HL-60/S4 treated with retinoic acid at 250 ng/mL for 4 days and 3 days (cell line): Measurements from ENCODE around the gene MYOF.
"Not testable (repeated sequence)": the region's sequence is repeated elsewhere in the genome, so short reads cannot be mapped to it uniquely, and the experiment has no call there.

Source experiments
- in situ Hi-C: fragments of 300-500 bp; cut with MboI; formaldehyde crosslinking; loops from 2 replicates; pipeline ENCODE4 v1.7.0; 2022; ENCODE audit warnings: low sequenced_read_pairs

MYOF gene

DNA sequence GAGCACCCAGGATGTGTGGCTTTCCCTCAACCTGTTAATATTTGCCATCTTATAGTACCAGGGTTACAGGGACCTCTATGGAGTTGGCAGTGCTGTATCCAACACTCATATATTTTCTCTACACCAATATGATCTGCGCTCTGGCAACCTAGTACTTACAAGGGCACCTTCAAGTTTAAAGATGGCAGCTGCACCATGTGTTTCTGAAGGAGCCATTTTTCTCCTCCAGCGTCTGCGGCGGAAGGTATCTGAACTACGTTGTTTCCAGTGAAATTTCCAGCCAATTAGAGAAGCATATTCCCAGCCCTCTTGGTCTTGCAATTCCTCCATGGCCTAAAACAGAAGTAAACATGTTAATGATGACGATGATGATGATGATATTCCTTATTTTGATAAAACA lies 125.6 kb downstream of the MYOF start:
- in situ Hi-C loops = no loop called here

DNA sequence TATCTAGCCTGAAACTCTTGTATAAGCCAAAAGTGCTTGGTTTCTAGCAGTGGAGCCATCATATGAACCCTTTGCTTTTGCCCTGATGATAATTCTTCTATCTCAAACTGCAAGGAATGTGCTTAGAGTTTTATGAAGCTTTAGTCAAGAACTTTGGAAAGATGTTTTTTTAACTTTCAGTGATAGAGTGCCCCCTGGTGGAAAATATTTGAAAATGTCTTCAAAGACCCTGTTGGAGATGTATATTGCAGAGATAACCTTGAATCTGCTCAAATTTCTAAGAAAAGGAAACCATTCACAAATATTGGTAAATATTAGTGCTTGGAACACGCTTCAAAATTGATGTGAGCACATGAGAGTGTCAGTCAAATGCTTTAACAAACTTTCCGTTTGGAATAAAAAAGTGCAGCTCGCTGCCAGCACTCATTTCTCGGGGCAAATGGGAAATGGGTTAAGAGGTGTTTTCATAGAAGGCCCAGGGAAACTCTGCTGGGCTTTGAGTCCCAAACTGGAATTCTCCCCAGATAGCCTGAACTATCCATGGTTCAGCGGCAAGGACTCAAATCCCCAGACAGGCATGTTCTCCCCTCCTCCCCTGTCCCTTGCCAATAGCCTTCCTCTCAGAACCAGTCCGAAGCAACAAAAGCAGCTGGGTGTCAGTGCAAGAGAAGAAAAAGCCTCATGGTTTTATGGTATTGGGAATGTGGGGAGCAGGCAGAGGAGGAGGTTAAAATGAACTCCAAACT lies 129.3 kb downstream of the MYOF start:
- in situ Hi-C loops = no loop called here

DNA sequence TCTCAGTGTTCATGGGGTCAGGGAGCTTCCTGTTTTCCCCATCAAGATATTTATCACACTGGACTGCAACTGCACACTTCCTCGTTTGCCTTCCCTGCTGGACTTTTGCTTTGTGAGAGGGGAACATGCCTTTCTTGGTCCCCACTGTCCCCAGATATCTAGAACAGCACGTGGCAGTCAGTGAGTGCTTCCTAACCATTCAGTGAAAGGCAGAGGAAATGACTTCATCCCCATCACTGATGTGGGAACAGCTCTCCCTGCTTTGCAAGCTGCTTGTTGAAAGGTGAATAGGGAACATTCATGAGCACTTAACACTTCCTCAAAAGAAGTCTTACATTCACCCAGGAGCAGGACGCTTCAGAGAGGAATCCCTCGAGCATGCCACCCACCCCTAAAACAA lies 135.4 kb downstream of the MYOF start:
- in situ Hi-C loops = loop anchor here (10.0 kb wide), 1 partner anchor 262 kb away; no protein-coding TSS in a partner anchor

DNA sequence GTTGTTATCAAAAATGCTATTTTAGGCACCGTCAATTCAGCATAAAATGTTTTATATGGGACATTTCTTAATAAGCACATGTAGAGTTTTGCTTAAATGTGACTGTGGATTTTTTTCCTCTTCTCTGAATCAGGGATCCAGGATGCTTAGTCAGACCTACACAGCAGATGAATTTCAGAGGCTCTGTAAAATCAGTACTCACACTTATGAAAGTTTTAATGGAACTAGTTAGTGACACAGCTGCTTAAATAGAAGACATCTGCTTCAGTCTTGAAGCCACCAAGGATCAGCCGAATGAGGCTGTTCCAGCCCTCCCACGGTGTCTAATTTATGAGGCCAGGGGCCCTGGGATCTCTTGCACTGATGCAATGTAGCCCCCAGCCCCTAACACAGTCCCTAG lies 136.0 kb downstream of the MYOF start:
- in situ Hi-C loops = loop anchor here (10.0 kb wide), 1 partner anchor 261 kb away; no protein-coding TSS in a partner anchor

DNA sequence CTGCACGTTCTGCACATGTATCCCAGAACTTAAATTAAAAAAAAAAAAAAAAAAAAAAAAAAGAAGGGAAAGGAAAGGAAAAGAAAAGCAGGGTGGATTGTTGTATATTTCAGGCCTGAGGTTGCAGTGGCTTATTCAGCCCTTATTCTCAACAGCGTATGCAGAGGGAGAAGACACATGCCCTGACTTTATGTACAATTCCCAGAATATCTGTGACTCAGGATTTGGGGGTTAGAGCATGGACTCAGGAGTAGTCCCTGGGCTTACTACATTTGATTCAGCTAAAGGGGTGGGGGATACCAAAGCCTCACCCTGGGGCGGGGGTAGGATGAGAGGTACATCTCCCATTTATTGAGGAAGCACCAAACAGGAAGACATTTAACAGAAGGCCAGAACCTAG lies 137.4 kb downstream of the MYOF start:
- in situ Hi-C loops = loop anchor here (10.0 kb wide), 1 partner anchor 260 kb away; no protein-coding TSS in a partner anchor

DNA sequence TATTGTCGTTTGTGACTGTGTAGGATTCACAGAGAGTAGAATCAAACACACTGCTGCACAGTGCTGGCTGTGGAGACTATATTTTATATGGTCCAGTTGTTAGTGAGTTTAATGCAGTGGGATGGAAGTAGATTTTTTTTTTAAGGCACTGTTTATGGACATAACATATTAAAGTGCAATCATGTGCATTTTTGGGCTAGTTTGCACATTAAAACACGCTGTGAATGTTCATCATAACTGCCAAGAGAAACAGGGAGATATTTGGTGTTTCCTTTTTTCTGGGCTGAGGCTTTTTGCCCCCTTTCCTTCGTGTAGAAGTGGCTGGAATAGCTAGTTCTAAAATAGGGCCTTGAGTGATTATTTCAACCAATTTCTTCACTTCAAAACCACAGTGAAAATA lies 139.2 kb downstream of the MYOF start:
- in situ Hi-C loops = loop anchor here (10.0 kb wide), 1 partner anchor 258 kb away; no protein-coding TSS in a partner anchor

DNA sequence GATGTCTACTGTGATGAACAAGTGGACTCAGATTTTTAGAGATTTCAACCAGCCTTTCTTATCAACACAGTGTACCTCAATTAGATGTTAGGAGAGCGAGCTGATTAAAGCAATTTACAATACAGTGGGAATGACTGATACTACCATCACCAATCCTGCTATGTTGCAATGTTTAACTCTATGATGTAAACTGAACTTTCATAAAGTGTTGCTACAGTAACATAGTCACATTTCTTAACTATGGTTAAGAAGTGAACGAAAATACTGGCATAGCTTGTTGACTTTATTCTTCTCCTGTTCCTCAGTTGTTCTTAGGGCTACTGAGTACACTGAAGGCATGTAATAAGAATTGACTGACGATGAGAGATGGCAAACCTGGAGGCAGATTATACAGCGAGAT lies 139.8 kb downstream of the MYOF start:
- in situ Hi-C loops = loop anchor here (10.0 kb wide), 1 partner anchor 258 kb away; no protein-coding TSS in a partner anchor

DNA sequence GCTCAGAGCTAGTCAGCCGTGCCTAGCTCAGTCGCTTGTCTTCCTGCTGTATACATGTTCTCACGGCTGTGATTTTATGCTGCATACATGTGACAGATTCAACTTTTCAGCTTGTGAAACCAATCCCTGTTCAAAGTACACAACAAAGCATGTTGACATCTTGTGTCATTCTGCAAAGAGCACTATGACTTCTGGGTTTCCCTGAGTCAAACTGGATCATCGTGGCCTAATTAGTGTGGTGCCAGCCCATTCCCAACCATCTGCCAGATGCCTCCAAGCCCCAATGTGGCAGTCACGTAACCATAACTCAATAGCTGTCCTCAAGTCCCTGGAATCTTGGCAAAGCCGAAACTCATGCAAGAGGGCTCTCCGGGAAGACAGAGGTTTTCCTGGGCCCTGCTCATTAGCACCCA lies 144.8 kb downstream of the MYOF start:
- in situ Hi-C loops = no loop called here

DNA sequence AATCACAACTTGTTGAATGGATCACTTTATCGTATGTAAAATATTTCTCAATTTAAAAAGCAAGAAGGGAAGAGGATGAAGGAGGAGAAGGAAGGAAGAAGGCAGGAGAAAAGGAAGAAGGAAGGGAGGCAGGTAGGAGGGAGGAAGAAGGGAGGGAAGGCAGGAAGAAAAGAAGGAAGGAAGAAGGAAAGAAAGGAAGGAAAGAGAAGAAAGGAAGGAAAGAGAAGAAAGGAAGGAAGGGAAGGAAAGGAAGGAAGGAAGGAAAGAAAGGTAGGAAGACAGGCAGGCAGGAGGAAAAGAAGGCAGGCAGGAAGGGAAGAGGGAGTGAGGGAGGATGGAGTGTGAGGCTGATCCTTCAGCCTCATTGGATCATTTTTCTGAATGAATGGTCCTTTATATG lies 145.5 kb downstream of the MYOF start:
- in situ Hi-C loops = no loop called here

DNA sequence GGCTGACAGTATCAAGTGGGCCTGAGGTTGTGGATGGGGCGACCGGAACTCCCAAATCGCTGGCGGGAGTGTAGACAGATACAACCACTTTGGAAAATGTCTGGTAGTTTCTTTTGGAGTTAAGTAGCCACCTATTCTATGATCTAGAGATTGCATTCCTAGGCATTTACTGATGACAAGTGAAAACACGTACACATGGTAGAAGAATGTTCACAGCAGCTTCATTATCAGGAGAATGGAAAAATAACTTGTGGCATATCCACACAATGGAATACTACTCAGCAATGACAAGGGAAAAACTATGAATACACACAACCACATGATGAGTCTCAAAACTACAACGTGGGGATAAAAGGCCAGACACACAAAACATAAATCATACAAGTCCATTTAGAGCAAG lies 146.0 kb downstream of the MYOF start:
- in situ Hi-C loops = no loop called here

DNA sequence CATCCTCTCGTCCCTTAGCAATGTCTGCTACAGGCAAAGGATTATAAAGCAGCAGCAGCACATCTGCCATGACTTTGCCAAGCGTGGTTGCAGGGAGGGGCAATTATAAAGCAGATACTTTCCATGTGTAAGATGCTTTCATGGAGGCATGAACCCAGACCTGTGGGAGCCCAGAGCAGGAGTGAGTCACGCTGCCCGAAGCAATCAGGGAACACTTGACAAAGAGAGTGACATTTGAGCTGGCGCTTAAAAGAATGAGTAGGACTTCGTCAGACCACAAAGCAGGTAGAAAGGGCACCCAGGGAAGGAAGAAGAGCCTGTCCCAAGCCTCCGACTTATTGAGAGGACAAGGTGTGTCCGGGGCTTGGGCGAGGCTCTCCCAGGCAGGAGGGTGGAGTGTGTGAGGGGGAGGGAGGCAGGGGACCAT lies 147.2 kb downstream of the MYOF start:
- in situ Hi-C loops = no loop called here

DNA sequence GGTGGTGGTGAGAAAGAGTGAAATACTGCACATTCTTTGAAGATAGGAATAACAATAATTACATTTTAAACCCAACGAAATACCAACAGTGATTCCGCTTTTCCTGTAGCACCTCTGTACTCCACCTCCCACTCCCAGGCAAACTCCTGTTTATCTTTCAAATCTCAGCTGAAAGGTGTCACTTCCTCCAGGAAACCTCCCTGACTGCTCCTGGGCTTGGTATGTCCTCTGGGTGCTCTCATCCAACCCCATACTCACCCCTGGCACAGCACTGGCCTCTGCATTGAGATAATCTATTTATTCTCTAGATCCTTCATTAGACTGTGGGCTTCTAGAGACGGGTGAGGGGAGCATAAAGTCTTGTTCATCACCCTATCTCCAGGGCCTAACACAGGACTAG lies 148.0 kb downstream of the MYOF start:
- in situ Hi-C loops = no loop called here

DNA sequence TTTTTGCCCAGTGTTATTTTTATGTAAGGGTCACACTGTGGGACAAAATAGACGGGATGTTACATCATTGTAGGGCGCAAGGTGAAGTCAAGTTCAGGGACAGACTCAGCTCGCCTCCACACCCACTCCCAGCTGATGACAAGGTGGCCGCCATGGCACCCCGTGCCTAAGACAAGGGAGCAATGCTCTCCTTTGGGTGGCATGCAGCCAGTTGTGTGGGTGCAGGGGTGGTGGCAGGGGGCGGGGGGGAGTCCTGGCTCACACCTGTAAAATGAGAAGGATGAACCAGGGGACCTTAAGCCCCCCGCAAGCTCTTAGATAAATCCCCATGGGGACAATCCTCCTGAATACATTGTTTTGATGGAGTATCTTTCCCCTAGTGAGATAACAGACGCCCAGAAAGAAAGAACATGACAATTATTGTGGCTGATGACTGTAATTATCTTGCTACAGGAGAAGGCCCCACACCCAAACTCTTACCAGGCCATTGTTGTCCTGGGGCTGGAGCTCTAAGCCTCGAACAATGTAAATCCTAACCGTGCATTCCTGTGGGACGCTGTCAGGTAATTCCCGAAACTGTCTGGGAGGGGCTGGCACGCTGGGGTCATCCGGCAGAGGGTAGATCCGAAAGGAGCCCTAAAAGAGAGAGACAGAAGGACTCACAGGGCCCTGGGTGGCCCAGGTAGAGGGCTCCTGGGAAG lies 148.7 kb downstream of the MYOF start:
- in situ Hi-C loops = no loop called here

DNA sequence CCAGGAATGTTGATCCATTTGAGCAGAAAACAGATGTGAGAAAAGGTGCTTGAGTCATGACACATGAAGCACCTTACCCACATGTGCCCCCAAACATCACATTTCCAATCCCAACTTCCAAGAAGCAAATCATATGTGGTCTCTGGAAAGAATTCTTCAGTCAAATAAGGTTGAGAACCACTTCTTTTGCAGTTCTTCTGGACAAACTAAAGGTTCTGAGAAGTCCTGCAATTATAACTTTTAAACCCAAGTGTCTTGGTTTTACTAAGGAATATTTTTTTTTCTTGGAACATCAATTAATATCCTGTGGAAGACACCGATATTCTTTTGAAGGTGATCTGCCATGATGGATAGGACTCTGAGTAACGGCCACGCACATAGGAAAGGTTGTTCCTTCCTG lies 151.3 kb downstream of the MYOF start:
- in situ Hi-C loops = no loop called here

DNA sequence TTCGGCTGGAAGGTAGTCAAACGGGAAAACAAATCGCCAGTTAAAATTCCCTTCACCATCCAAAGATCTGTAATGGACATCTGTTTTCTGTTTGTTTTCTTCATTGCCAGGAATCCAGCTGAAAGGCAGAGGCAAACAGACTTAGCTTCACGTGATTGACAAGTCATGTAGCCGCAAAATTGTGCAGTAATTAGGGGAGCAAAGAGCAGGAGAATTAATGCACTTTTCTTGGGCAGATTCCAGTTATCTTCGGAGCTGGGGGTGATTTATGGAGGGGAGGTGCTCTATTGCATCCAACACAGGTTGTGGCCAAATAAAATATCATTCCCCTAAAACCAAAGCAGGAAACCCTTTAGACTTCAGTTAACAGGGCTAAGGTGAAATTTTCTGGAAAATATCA lies 162.2 kb downstream of the MYOF start:
- in situ Hi-C loops = no loop called here

DNA sequence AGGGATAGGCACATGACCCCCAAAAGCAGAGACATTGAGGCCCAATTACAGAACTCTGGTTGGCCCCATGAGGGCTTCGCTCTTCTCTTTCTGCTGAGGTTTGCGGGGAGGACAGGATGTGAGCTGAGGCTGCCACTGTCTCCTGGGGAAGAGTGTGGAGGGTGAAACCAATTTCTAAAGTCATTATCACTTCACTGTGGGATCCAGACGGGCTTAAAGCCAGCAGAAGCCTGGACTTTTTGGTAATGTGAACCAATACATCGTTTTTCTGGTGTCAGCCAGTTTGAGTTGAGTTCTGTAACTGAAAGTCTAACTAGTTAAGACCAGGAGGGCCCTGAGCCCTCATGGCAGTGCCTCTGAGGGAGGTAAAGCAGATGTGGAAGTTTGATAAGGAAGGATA lies 163.0 kb downstream of the MYOF start:
- in situ Hi-C loops = no loop called here

DNA sequence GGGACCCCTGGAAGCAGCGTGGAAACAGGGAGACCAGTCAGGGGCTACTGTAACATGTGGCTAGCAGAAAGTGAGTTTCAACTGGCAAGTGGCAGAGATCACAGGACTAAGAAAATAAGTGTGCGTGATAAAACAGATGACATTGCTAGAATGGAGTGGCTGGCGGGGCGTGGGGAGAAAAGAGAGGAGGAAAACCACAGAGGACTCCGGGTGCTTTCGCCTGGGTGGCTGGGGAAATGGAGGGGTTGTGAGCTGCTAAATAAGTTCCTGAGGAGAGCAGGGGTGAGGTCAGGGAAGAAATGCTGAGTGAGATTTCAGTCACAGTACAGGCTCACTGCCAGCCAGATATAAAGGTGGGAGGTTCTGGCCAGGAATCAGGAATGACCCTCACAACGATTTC lies 166.9 kb downstream of the MYOF start:
- in situ Hi-C loops = no loop called here

DNA sequence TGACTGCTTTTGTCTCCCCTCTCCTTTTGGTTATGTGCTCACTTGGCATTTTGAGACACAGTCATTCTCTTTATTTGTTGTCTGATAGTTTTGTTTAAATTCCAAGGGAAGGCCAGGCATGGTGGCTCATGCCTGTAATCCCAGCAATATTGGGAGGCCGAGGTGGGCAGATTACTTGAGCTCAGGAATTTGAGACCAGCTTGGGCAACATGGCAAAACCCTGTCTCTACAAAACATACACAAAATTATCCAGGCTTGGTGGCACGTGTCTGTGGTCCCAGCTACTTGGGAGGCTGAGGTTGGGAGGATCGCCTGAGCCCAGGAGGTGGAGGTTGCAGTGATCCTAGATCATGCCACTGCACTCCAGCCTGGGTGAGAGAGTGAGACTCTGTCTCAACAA lies 167.5 kb downstream of the MYOF start:
- in situ Hi-C loops = not testable (repeated sequence)

DNA sequence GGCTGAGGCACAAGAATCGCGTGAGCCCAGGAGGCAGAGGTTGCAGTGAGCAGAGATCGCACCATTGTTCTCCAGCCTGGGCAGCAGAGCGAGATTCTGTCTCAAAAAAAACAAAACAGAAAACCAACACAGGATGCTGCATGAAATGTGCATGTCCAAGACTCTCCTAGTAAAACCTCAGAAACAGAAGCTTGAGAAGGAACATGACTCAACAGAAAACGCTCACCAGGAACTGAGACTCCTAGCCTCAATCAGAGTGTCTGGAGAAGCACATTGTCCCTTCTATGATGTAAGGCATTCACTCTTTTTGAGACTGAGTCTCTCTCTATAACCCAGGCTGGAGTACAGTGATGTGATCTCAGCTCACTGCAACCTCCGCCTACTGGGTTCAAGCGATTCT lies 168.3 kb downstream of the MYOF start:
- in situ Hi-C loops = no loop called here

DNA sequence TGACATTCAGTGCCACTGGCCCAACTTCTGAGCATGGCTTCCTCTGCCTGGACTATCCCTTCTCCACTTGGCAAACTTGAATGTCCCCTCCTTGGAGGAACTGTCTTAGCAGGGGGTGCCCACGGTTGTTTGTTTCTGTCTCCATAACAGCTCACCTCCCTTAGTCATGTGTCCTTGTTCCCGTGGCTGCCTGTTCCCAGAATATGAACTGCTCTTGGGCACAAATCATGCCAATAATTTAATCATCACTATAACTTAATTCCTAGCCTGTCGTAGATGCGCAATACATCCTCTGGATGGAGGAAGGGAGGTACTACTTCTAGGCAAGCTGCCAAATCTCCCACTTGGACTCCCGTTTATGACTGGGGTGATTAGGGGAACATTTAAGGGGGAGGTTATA lies 173.1 kb downstream of the MYOF start:
- in situ Hi-C loops = no loop called here

DNA sequence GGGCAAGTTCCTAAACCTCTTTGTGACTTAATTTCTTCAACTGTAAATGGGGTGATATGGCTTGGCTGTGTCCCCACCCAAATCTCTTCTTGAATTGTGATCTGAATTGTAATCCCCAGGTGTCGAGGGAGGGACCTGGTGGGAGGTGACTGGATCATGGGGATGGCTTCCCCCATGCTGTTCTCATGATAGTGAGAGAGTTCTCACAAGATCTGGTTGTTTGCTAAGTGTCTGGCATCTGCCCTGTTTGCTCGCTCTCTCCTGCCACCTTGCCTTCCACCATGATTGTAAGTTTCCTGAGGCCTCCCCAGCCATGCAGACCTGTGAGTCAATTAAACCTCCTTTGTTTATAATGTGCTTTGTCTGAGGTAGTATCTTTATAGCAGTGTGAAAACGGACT lies 177.0 kb downstream of the MYOF start:
- in situ Hi-C loops = no loop called here

DNA sequence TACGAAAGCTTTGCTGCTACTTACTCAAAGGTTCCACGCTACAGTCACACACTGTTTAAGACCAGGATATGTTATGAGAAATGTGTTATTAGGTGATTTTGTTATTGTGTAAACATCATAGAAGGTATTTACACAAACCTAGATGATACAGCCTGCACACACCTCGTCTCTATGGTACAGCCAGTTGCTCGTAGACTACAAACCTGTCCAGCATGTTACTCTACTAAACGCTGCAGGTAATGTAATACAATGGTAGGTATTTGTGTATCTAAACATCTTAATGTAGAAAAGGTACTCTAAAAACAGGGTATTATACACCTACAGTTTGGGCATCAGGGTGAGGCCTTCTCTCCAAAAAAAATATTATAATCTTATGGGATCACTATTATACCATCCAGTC lies 181.2 kb downstream of the MYOF start:
- in situ Hi-C loops = no loop called here
